ENCODE measurements around the gene PRDX1.

Gene PRDX1

GRCh38 chr1:45521413-45522323 is at the start of gene PRDX1:
Gene PRDX1 (minus strand): TSS chr1:45521884. CDS start chr1:45519043, 2,841 bp downstream.
- peak; percentile 99 for DNase-seq

GRCh38 chr1:45570631-45571030 is 48.9 kb upstream of the PRDX1 start:
- DNase-seq: no peak

- peak; percentile 67 for DNase-seq
These were observed 48.4 kb upstream of the PRDX1 start for GRCh38 chr1:45569962-45570581.

GRCh38 chr1:45569571-45569961 is 47.9 kb upstream of the PRDX1 start:
- no peak for DNase-seq

GRCh38 chr1:45568421-45568820 is 46.7 kb upstream of the PRDX1 start:
- no peak for DNase-seq

GRCh38 chr1:45567911-45568310 is 46.2 kb upstream of the PRDX1 start:
- no peak for DNase-seq

- no peak for DNase-seq
These were observed 45.0 kb upstream of the PRDX1 start for GRCh38 chr1:45566722-45567121.

GRCh38 chr1:45563843-45564242 is 42.2 kb upstream of the PRDX1 start:
- DNase-seq: no peak

GRCh38 chr1:45557422-45557944 is 35.8 kb upstream of the PRDX1 start:
- no peak for DNase-seq

- DNase-seq: no peak
These were observed 32.5 kb upstream of the PRDX1 start for GRCh38 chr1:45554198-45554597.

- no peak for DNase-seq
These were observed 30.6 kb upstream of the PRDX1 start for GRCh38 chr1:45552331-45552730.

- DNase-seq: no peak
These were observed 30.0 kb upstream of the PRDX1 start for GRCh38 chr1:45551684-45552083.

GRCh38 chr1:45550401-45551351 is 29.0 kb upstream of the PRDX1 start, which contains the start of gene AKR1A1:
Gene AKR1A1 (plus strand): TSS chr1:45550826. CDS start chr1:45561795, 10,969 bp downstream.
- peak; percentile 91 for DNase-seq

GRCh38 chr1:45545553-45546310 is 24.0 kb upstream of the PRDX1 start:
- DNase-seq: no peak

- DNase-seq: peak; percentile 33
These were observed 23.4 kb upstream of the PRDX1 start for GRCh38 chr1:45545019-45545493.

GRCh38 chr1:45544530-45544929 is 22.8 kb upstream of the PRDX1 start:
- DNase-seq: no peak

GRCh38 chr1:45543581-45544417 is 22.1 kb upstream of the PRDX1 start:
- peak; percentile 58 for DNase-seq

GRCh38 chr1:45542591-45542990 is 20.9 kb upstream of the PRDX1 start:
- no peak for DNase-seq

- no peak for DNase-seq
These were observed 19.5 kb upstream of the PRDX1 start for GRCh38 chr1:45541193-45541592.

GRCh38 chr1:45536886-45537285 is 15.2 kb upstream of the PRDX1 start:
- DNase-seq: no peak
